ENCODE data around the gene TRIP12.
"Not testable (repeated sequence)": the region's sequence is repeated elsewhere in the genome, so short reads cannot be mapped to it uniquely, and the experiment has no call there.

TRIP12 gene

DNA sequence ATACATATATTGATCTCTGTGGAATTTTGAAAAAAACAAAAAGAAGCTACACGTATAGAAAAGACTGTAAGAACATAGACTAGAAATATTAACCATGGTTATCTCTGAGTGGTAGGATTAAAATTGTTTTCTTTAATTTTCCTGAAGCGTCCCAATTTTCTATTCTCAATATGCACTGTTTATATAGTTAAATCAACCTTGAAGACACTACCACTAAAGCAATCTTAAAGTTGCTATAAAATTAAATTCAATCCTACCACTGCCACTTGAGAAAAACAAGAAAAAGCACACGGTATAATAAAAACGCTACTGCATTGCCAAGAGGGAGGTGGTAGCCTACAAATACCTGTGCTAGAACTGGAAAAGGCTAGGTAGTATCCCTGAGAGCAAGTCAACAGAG, 47.2 kb downstream of the TRIP12 start:
- no peak for DNase-seq (ENCODE audit: low read depth in 2 of 2)

DNA sequence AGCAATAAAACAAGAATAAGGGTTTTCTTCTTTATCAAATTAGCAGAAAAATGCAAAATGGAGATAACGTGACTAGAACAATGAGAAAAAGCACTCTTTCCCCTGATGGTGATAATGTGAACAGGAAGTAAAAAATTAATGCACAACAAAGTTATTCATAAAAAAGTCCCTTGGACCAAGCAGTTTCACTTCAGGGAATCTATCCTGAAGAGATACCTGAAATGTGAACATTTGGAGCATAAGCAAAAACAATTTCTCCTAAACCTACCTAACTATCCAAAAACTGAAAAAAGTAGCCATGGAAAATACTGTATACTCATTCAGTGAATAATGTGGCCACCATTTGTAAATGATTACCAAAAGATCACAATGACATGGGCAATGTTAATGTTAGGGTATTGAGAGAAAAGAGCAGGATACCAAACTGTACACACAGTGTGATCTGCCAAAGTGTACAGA, 48.7 kb downstream of the TRIP12 start:
- no peak for DNase-seq (ENCODE audit: low read depth in 2 of 2)

DNA sequence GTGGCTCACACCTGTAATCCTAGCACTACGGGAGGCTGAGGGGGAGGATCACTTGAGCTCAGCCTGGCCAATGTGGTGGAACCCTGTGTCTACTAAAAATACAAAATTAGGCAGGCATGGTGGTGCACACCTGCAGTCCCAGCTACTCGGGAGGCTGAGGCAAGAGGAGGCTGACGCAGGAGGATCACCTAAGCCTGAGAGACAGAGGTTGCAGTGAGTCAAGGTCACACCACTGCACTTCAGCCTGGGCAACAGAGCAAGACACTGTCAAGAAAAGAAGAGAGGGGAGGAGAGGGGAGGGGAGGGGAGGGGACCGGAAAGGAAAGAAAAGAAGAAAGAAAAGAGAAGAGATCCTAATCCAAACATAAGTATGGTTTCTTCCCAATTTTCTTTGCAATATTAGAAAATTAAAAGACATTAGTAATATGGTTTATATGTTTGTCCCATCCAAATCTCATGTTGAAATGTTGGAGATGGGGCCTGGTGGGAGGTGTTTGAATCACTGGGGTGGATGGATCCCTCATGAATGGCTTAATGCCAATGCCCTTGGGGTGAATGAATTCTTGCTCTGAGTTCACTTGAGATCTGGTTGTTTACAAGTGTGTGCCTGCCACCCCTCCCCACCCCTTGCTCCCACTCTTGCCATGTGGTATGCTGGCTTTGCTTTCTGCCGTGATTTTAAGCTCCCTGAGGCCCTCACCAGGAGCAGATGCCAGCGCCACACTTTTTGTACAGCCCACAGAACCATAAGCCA, 50.7 kb downstream of the TRIP12 start:
- DNase-seq (ENCODE audit: low read depth in 2 of 2), result no peak

DNA sequence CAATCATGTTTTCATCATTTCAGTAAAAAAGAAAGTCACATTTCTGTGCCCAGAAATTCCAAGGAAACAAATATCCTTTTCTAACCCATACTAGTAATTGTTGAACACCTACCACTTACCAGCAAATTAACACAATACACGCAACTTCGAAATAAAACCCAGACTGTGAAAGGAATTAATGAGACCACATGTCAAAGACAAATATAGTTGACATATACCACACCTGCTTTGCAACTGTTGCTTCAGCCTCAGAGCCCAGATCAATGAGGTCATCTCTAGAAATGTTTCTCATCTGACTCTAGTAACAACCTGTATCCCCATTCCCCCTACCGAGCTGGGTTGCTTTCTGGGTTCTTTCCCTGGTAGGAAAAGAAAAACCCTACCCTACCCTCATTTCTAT, 52.6 kb downstream of the TRIP12 start:
- DNase-seq (ENCODE audit: low read depth in 2 of 2), result no peak

DNA sequence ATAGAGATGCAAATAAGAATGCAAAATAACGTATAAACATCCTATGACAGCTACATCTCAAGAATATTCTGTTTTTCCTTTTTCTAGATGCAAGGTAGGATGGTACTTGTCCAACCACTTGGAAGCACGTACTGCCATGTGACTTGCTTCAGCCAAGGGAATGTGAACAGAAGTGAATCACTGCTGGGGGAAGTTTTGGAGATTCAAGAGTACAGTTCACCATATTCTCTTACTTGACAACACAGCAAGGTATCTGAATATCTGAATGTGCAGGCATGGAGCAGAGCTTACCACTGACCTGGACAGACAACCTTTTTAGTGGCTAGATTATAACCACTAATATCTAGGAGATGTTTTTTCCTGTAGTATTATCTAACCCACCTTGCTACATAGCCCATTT, 53.0 kb downstream of the TRIP12 start:
- no peak for DNase-seq (ENCODE audit: low read depth in 2 of 2)

GRCh38 chr2:229865033-229865432, 56.8 kb downstream of the TRIP12 start:
- no peak for DNase-seq (ENCODE audit: low read depth in 2 of 2)

- no peak for DNase-seq (ENCODE audit: low read depth in 2 of 2)
Observed at GRCh38 chr2:229861431-229861830, 60.4 kb downstream of the TRIP12 start.

DNA sequence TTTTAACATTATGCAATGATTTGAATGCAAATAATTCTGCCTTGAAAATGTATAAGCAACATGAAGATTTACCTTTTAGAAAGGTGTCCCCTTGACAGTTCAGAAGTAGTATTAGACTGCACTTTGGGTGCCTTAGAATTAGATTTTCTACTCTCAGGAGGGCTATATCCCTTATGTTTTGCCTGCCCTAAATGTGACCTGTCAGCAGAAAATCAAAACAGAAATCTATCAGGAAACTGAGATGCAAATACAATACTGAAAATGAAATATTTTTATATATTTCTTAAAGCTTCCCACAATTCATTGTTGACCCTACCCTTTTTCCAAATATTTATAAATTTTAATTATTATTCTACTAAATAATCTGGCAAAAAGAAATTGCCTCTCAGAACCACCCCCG, 61.5 kb downstream of the TRIP12 start:
- no peak for DNase-seq (ENCODE audit: low read depth in 2 of 2)

DNA sequence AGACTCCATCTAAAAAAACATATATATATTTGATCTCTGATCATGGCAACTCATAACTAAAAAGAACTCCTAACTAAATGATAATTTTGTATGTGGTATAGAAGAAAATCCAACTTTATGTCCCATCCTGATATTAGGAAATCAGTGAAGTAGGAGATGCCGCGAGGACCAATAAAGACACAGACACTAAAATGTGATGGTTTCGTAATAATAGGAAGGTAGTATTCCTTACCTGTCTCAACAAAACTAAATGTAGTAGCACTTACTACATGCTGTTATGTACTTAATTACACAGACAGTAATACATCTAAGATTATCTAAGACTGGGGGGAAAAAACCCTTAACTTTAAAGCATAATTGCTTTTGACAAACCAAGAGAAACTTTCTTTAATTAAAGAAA, 63.5 kb downstream of the TRIP12 start:
- no peak for DNase-seq (ENCODE audit: low read depth in 2 of 2)

- no peak for DNase-seq (ENCODE audit: low read depth in 2 of 2)
Observed at GRCh38 chr2:229857634-229858033, 64.2 kb downstream of the TRIP12 start.

- DNase-seq (ENCODE audit: low read depth in 2 of 2), result no peak
Observed at GRCh38 chr2:229856413-229856812, 65.4 kb downstream of the TRIP12 start.

GRCh38 chr2:229855116-229855515, 66.7 kb downstream of the TRIP12 start:
- no peak for DNase-seq (ENCODE audit: low read depth in 2 of 2)

DNA sequence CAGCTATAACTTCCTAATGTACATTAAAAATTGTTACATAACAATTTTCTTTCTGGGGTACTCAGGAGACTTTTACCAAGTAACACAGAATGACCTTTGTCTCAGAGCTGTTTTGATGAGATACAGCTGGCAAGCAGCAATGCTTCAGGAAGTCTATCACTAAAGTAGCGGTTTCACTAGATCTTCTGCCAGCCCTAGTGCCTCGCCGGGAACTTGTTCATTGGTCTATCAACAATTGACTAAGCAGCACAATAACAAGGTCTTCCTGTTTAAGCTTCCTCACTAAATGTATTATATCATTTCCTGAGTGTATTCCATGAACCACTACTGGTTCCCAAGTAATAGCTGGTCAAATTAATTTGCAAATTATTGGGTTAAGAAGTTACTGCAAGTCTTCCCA, 69.2 kb downstream of the TRIP12 start:
- DNase-seq (ENCODE audit: low read depth in 2 of 2), result no peak

- DNase-seq (ENCODE audit: low read depth in 2 of 2), result no peak
Observed at GRCh38 chr2:229851870-229852269, 69.9 kb downstream of the TRIP12 start.

DNA sequence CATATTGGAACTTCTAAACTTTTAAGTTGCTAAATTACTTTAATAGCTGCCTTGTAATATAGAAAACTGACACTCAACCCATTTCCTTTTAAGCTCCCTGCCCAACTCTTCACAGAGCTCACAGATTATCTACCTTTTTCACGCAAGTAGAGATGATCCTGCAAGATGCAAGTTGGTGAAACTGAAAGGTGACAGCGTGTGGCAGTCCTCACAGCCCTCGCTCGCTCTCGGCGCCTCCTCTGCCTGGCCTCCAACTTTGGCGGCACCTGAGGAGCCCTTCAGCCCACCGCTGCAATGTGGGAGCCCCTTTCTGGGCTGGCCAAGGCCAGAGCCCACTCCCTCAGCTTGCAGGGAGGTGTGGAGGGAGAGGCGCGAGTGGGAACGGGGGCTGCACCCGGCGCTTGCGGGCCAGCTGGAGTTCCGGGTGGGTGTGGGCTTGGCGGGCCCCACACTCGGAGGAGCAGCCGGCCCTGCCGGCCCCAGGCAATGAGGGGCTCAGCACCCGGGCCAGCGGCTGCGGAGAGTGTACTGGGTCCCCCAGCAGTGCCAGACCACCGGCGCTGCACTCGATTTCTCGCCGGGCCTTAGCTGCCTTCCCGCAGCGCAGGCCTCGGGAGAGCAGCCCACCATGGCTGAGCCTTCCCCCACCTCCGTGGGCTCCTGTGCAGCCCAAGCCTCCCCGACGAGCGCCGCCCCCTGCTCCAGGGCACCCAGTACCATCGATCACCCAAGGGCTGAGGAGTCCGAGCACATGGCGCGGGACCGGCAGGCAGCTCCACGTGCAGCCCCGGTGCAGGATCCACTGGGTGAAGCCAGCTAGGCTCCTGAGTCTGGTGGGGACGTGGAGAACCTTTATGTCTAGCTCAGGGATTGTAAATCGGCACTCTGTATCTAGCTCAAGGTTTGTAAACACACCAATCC, 71.2 kb downstream of the TRIP12 start:
- DNase-seq (ENCODE audit: low read depth in 2 of 2), result not testable (repeated sequence)

DNA sequence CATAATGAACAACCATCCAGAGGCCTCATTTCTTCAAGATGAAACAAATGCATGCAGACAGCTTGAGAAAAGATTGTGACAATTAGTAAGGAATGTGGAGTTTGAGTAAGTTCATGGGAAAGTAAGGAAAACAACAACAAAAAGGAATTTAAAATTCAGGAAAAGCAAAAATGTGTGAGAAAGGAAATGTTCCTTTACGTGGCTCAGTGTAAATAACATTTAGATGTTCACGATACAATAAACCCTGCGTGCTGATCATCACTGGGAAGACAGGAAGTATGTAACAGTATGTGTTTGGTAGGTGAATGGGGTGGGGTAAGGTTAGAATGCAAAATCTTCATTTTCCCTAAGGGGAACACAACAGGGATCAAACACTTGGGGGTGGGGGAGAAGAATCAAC, 72.7 kb downstream of the TRIP12 start:
- DNase-seq (ENCODE audit: low read depth in 2 of 2), result no peak

- no peak for DNase-seq (ENCODE audit: low read depth in 2 of 2)
Observed at GRCh38 chr2:229843613-229844012, 78.2 kb downstream of the TRIP12 start.

DNA sequence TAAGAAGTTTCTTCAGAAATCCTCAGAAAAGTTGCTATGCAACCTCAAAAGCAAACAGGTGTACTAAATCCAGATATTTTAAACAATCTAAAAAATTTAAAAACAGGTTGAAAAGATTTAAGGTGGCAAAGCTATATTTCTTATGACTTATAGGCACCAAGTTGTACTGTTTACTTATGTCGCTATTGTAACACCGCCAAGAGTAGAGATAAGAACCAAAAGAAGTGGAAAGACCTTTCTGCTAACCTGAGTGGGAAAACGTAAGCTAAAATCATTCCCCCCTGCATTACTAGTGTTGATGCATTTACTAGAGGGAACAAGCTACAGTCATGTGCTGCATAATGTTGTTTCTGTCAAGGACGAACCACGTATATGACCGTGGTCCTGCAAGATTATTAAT, 83.1 kb downstream of the TRIP12 start:
- no peak for DNase-seq (ENCODE audit: low read depth in 2 of 2)

GRCh38 chr2:229836847-229837246, 85.0 kb downstream of the TRIP12 start:
- DNase-seq (ENCODE audit: low read depth in 2 of 2), result no peak

DNA sequence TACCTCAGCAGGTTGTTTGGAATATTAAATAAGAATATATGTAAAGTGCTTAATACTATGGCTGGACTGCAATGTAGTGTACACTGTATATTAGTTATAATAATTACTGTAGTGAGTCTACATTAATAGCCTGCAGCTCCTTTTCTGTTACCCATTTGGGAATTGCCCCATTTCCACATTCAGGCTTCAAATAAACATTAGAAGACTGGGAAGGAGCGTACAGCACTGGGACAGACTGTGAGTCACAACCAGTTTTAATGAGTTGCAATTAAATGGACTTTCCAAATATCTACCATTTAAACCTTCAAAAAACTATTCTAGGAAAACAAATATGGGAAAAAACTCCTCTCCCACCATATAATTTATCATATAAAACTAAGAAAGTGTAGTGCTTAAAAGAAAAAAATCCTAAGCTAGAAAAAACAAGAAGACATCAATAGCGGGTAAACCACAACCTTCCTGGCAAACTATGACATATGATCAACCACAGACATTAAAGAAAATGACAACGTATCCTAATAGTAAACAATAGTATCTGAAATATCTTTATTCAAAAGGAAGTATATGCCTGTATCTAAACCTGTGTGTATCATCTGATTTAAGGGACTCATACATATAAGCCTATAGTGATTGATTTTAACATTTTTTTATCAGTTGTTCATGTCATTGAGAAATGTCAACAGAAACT, 86.1 kb downstream of the TRIP12 start:
- DNase-seq (ENCODE audit: low read depth in 2 of 2), result no peak

GRCh38 chr2:229834368-229834767, 87.4 kb downstream of the TRIP12 start:
- DNase-seq (ENCODE audit: low read depth in 2 of 2), result not testable (repeated sequence)

- no peak for DNase-seq (ENCODE audit: low read depth in 2 of 2)
Observed at GRCh38 chr2:229832510-229832898, 89.3 kb downstream of the TRIP12 start.

All from activated CD4-positive, alpha-beta T cell treated with anti-CD3 and anti-CD28 coated beads for 24 hours (primary cell).